ENCODE results near the gene LEAP2. TPM values are rescaled to one million over a fixed set of nuclear protein-coding genes. Genes with fewer than 3 reads are reported as not detected.

The LEAP2 gene
- total and polyA plus RNA-seq, 7 donors, result 0.51 to 2.7 (median 0.91) TPM

Other genes starting within 250 kb of the LEAP2 start
- not detected for gene IL13, start 215.5 kb upstream of the LEAP2 start, total RNA-seq
- gene IL13, start 215.5 kb upstream of the LEAP2 start, polyA plus RNA-seq, result not detected
- not detected for gene IL4, start 199.7 kb upstream of the LEAP2 start, total RNA-seq
- gene IL4, start 199.7 kb upstream of the LEAP2 start, polyA plus RNA-seq, result not detected
- 1 to 10 TPM; 3.6 to 5.8 (median 4.8) TPM for gene KIF3A, start 136.1 kb upstream of the LEAP2 start, total RNA-seq
- gene KIF3A, start 136.1 kb upstream of the LEAP2 start, polyA plus RNA-seq, result 1 to 10 TPM; 2.5 to 8.0 (median 2.9) TPM
- gene CCNI2, start 126.2 kb upstream of the LEAP2 start, total RNA-seq, result not detected
- not detected for gene CCNI2, start 126.2 kb upstream of the LEAP2 start, polyA plus RNA-seq
- gene SEPTIN8, start 96.4 kb upstream of the LEAP2 start, total RNA-seq, result 10 to 100 TPM in 1 of 4 donors, 1 to 10 TPM in 3; 9.2 to 13.1 (median 9.6) TPM
- gene SEPTIN8, start 96.4 kb upstream of the LEAP2 start, polyA plus RNA-seq, result 1 to 10 TPM; 3.8 to 5.7 (median 4.4) TPM
- gene SOWAHA, start 60.4 kb upstream of the LEAP2 start, total RNA-seq, result not detected
- under 1 TPM in 2 of 3 donors, not detected in 1; 0.01 to 0.06 TPM for gene SOWAHA, start 60.4 kb upstream of the LEAP2 start, polyA plus RNA-seq
- gene SHROOM1, start 43.0 kb upstream of the LEAP2 start, total RNA-seq, result 1 to 10 TPM; 1.5 to 2.3 (median 1.9) TPM
- gene SHROOM1, start 43.0 kb upstream of the LEAP2 start, polyA plus RNA-seq, result 1 to 10 TPM in 2 of 3 donors, under 1 TPM in 1; 0.66 to 1.5 (median 1.1) TPM
- gene GDF9, start 7.2 kb upstream of the LEAP2 start, total RNA-seq, result 1 to 10 TPM in 1 of 4 donors, under 1 TPM in 3; 0.57 to 1.2 (median 0.78) TPM
- gene GDF9, start 7.2 kb upstream of the LEAP2 start, polyA plus RNA-seq, result 1 to 10 TPM in 1 of 3 donors, under 1 TPM in 2; 0.07 to 1.2 (median 0.17) TPM
- gene UQCRQ, start 7.0 kb upstream of the LEAP2 start, total RNA-seq, result 100 to 1,000 TPM; 696 to 985 (median 915) TPM
- 100 to 1,000 TPM; 649 to 919 (median 760) TPM for gene UQCRQ, start 7.0 kb upstream of the LEAP2 start, polyA plus RNA-seq
- 10 to 100 TPM; 49.6 to 68.2 (median 58.9) TPM for gene AFF4, start 90.0 kb downstream of the LEAP2 start, total RNA-seq
- gene AFF4, start 90.0 kb downstream of the LEAP2 start, polyA plus RNA-seq, result 10 to 100 TPM in 2 of 3 donors, 1 to 10 TPM in 1; 9.7 to 23.3 (median 10.0) TPM
- gene ZCCHC10, start 152.9 kb downstream of the LEAP2 start, total RNA-seq, result 10 to 100 TPM; 19.6 to 26.7 (median 20.8) TPM
- gene ZCCHC10, start 152.9 kb downstream of the LEAP2 start, polyA plus RNA-seq, result 10 to 100 TPM; 13.6 to 32.5 (median 17.0) TPM
- 100 to 1,000 TPM; 108 to 154 (median 130) TPM for gene HSPA4, start 178.3 kb downstream of the LEAP2 start, total RNA-seq
- gene HSPA4, start 178.3 kb downstream of the LEAP2 start, polyA plus RNA-seq, result 10 to 100 TPM; 41.2 to 86.8 (median 50.6) TPM